Measurements from ENCODE around the gene DICER1. TPM values are rescaled to one million over a fixed set of nuclear protein-coding genes. Genes with fewer than 3 reads are reported as not detected.
A peak's percentile ranks its signal among the peaks of the same experiment; 100 is the strongest.

DICER1 gene
- total and polyA plus RNA-seq, 12 donors = 4.9 to 38.8 (median 27.2) TPM

- Histone ChIP-seq H3K4me1 (peaks cover 0 to 48% (median 23%) of the 10 kb centered on the region in 9 donors), H3K4me3 (no peak overlapping the region), H3K27ac (peak overlapping the region in 4 of 10 donors; percentile 62 to 78 (median 72)), H3K36me3 (peaks cover 0 to 12% (median 0%) of the 10 kb centered on the region in 9 donors), H3K27me3 (peaks cover 0 to 36% (median 9%) of the 10 kb centered on the region in 7 donors), H3K9me3 (peaks cover 0 to 12% (median 0%) of the 10 kb centered on the region in 11 donors)
- WGBS, 2 donors = 97 to 98% methylated on average over 6 of the region's 6 CpGs
- intact Hi-C loops (cut with DNase I) = loop anchor here in 2 of 10 donors (5.0 to 10.0 kb wide), 3 partner anchors 35 to 88 kb away; partner anchors contain the start of gene DICER1 (in 1 of the 2)
- ATAC-seq = no peak
- TF ChIP-seq, protein P1, sequence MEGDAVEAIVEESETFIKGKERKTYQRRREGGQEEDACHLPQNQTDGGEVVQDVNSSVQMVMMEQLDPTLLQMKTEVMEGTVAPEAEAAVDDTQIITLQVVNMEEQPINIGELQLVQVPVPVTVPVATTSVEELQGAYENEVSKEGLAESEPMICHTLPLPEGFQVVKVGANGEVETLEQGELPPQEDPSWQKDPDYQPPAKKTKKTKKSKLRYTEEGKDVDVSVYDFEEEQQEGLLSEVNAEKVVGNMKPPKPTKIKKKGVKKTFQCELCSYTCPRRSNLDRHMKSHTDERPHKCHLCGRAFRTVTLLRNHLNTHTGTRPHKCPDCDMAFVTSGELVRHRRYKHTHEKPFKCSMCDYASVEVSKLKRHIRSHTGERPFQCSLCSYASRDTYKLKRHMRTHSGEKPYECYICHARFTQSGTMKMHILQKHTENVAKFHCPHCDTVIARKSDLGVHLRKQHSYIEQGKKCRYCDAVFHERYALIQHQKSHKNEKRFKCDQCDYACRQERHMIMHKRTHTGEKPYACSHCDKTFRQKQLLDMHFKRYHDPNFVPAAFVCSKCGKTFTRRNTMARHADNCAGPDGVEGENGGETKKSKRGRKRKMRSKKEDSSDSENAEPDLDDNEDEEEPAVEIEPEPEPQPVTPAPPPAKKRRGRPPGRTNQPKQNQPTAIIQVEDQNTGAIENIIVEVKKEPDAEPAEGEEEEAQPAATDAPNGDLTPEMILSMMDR (IDR thresholded peaks at IDR 0.05) = no peak
- no peak for DNase-seq
These were observed 35.0 kb upstream of the DICER1 start for GRCh38 chr14:95192311-95192710.

DNA sequence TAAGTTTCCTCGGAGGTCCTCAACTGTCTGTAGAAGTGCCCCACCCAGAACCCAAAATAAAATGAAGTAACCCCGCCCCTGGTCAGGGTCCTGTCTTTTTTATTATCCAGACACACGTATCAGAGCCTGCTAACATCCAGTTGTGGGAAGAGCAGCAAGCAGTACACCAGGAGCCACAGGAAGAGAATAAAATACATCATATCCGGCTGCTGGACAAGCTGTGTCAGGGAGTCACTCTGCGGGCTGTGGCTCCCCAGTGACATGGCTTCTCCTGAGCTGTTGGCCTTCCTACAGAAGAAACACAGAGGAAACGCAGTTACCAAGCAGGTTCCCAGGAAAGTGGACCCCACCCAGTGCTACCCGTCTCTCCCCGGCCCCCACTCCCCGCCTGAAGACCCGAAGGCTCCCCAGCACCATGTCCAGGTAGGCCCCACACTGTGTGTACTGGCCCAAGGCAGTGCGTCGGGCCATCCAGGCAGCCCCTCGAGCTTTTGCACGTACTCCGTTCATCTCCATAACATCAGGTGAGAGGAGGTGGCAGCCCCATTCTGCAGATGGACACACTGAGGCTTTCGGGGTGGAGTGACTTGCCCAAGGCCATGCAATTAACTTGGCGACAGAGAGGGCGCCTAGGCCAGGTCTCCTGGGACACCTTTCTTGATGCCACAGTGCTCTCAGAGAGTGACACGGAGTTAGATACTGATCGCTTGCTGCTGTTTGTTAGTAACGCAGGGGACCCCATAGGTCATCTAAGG, 34.3 kb upstream of the DICER1 start:
- no peak overlapping the region for H3K4me3 ChIP-seq
- ATAC-seq = peak in 7 of 8 donors; percentile 43 to 86 (median 64)
- 82 to 90% methylated on average over 21 of the region's 21 CpGs for WGBS, 2 donors

DNA sequence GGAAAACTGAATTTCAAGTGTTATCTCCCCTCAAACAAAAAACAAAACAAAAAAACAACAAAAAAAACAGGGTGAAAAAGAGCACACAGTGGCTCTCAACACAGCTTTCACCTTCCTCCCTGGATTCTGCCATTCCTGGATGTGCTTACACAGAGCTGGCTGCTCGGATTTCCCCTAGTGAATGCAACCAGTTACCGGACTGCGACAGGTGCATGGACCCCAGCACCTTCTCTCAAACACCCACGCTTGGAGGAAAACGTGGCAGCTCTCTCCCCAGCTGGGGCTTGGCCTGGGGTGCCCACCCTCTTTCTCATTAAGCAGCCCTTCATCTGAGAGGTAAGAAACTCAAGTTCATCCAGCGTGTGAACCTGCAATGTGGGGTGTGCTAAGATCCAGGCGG, 33.5 kb upstream of the DICER1 start:
- TF ChIP-seq, protein P1 (IDR thresholded peaks at IDR 0.05) = no peak
- WGBS, 2 donors = 78 to 89% methylated on average over 7 of the region's 7 CpGs
- peaks cover 1 to 56% (median 28%) of the 10 kb centered on the region in 9 donors for H3K4me1 ChIP-seq
- peaks cover 0 to 12% (median 0%) of the 10 kb centered on the region in 9 donors for H3K36me3 ChIP-seq
- no peak for DNase-seq
- no peak for ATAC-seq
- peaks cover 0 to 12% (median 0%) of the 10 kb centered on the region in 11 donors for H3K9me3 ChIP-seq
- H3K27ac ChIP-seq = peak overlapping the region; percentile 5 to 78 (median 64)
- intact Hi-C loops (cut with DNase I) = loop anchor here in 2 of 10 donors (5.0 to 10.0 kb wide), 3 partner anchors 34 to 86 kb away; partner anchors contain the start of gene DICER1 (in 1 of the 2)
- no peak overlapping the region for H3K4me3 ChIP-seq
- peaks cover 0 to 24% (median 3%) of the 10 kb centered on the region in 7 donors for H3K27me3 ChIP-seq

More for the DNA sequence above, 34.3 kb upstream of the DICER1 start:
- intact Hi-C loops (cut with DNase I) = loop anchor here in 2 of 10 donors (5.0 to 10.0 kb wide), 3 partner anchors 34 to 87 kb away; partner anchors contain the start of gene DICER1 (in 1 of the 2)
- Histone ChIP-seq H3K9me3 (peaks cover 0 to 12% (median 0%) of the 10 kb centered on the region in 11 donors), H3K4me1 (peaks cover 0 to 52% (median 23%) of the 10 kb centered on the region in 9 donors), H3K36me3 (peaks cover 0 to 12% (median 0%) of the 10 kb centered on the region in 9 donors), H3K27ac (peak overlapping the region; percentile 5 to 78 (median 64)), H3K27me3 (peaks cover 0 to 32% (median 5%) of the 10 kb centered on the region in 7 donors)
- no peak for DNase-seq
- TF ChIP-seq, protein P1 (IDR thresholded peaks at IDR 0.05) = no peak

- H3K27ac ChIP-seq = peak overlapping the region; percentile 5 to 78 (median 58)
These were observed 33.1 kb upstream of the DICER1 start for GRCh38 chr14:95190346-95190840.

More at GRCh38 chr14:95190346-95190840, 33.1 kb upstream of the DICER1 start:
- intact Hi-C loops (cut with DNase I) = loop anchor here in 2 of 10 donors (5.0 to 10.0 kb wide), 3 partner anchors 33 to 86 kb away; partner anchors contain the start of gene DICER1 (in 1 of the 2)
- H3K9me3 ChIP-seq = peaks cover 0 to 12% (median 0%) of the 10 kb centered on the region in 11 donors
- ATAC-seq (no peak), DNase-seq (no peak)
- H3K27me3 ChIP-seq = peaks cover 0 to 20% (median 3%) of the 10 kb centered on the region in 7 donors
- H3K36me3 ChIP-seq = peaks cover 0 to 12% (median 0%) of the 10 kb centered on the region in 9 donors
- TF ChIP-seq, protein P1 (IDR thresholded peaks at IDR 0.05) = no peak
- H3K4me1 ChIP-seq = peaks cover 3 to 61% (median 33%) of the 10 kb centered on the region in 9 donors
- no peak overlapping the region for H3K4me3 ChIP-seq
- WGBS, 2 donors = 73 to 81% methylated on average over 4 of the region's 4 CpGs
